Uterus (tissue), 4 donors: ENCODE data around the gene MED8. TPM values are rescaled to one million over a fixed set of nuclear protein-coding genes. Genes with fewer than 3 reads are reported as not detected.

Experiments used
- DNase-seq, 2 donors: peaks; one replicate each; pipeline ENCODE4 v3.0.0-alpha.2; 2019 to 2020
- H3K27ac ChIP-seq, 2 donors: fragments of 200-600 bp; sonication (generic); 1 replicate in 1 of 2; 2 replicates in 1 of 2; pipeline ENCODE4 v1.5.1; 2016 to 2018
- H3K27me3 ChIP-seq, 2 donors: fragments of 200-600 bp; sonication (generic); one replicate each; pipeline ENCODE4 v1.5.1; 2018 to 2019; ENCODE audit warnings: control low read depth in 1 of 2
- H3K36me3 ChIP-seq, 2 donors: fragments of 200-600 bp; sonication (generic); one replicate each; pipeline ENCODE4 v1.5.1; 2019; ENCODE audit warnings: control low read depth in 1 of 2
- H3K4me1 ChIP-seq, 2 donors: fragments of 200-600 bp; sonication (generic); one replicate each; pipeline ENCODE4 v1.5.1; 2018 to 2019; ENCODE audit warnings: control low read depth in 1 of 2
- H3K4me3 ChIP-seq, 2 donors: fragments of 200-600 bp; sonication (generic); 1 replicate in 1 of 2; 2 replicates in 1 of 2; pipeline ENCODE4 v1.5.1; 2018 to 2019; ENCODE audit warnings: mild to moderate bottlenecking in 1 of 2
- H3K9me3 ChIP-seq, 2 donors: fragments of 200-600 bp; sonication (generic); one replicate each; pipeline ENCODE4 v1.5.1; 2019; ENCODE audit warnings: control low read depth in 1 of 2
- POLR2A ChIP-seq, 2 donors: fragments of 450-650 bp; IDR thresholded peaks; one replicate each; pipeline ENCODE4 v1.6.1; 2016; ENCODE audit warnings: antibody characterized with exemption in 2 of 2, mild to moderate bottlenecking in 1 of 2, moderate library complexity in 1 of 2
- intact Hi-C: fragments of 100-400 bp; cut with DNase I; formaldehyde crosslinking; loops from one replicate; pipeline ENCODE4 v1.15.1; 2023; ENCODE audit warnings: low total_unique reads
- total RNA-seq, 4 donors: library from RNA; depleted of rRNA in 3 of 4; stranded (reverse); fragments of >200 nt in 3 of 4; gene quantifications; one replicate each; pipeline versions ENCODE4 v1.1.0 to v1.2.4, GENCODE V29; 2014 to 2023
- TF ChIP-seq, protein P1 (sequence below), 4 experiments: fragments of 200-600 bp in 2 of 4; fragments of 450-650 bp in 2 of 4; sonication (generic) in 2 of 4; IDR thresholded peaks; one replicate each; pipeline ENCODE4 v1.5.1; 2016 to 2019; ENCODE audit warnings: antibody characterized with exemption in 4 of 4, mild to moderate bottlenecking in 2 of 4, moderate library complexity in 1 of 4
- donor health status: DM: yes; HTN: yes; CAD: no.

The MED8 gene, protein sequence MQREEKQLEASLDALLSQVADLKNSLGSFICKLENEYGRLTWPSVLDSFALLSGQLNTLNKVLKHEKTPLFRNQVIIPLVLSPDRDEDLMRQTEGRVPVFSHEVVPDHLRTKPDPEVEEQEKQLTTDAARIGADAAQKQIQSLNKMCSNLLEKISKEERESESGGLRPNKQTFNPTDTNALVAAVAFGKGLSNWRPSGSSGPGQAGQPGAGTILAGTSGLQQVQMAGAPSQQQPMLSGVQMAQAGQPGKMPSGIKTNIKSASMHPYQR
- total RNA-seq: 10 to 100 TPM; 19.4 to 33.9 (median 28.5) TPM

DNA sequence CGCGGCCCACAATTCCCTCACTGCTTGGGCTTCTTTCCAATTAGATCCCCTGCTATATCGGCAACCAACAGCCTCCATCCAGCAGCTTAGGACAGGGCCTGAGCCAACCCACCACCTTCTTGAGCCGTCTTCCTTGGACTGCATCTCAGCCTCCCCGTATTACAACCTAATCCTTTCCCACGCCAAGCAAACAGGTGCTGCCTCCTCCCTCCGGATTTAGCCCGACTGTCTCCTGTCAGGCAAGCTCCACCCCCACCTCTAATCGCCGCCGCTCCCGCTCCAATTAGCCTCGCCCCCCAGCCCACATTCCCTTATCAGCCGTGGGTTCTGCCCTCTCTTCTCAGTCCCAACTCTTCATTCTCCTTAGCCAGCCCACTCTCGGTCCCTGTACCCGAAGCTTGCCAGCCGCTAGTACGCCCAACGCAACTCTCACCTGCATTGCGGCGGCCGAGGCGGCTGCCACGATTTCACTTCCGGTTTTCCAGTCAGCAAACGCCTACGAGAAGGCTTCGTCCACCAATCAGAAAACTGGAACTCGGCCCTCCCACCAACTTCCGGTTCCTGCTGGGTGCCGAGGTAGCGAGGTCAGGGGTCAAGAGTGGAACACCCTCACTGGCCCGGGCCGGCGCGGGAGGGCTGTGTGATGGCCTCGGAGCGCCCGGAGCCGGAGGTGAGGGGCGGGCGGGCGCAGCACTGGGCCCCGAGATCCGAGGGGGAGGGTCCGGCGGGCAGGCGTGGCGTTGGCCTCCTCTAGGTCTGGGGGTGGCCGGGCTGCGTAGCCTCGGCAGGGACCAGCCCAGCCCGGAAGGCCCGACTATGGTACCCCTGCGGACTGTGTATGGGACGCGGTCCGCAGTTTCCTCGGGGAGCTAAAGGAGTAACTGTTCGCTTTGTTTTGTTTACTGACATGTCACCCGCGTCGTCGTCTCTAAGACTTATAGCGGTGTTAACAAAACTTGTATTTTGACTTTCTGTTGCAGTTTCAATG lies at the start of gene MED8, which contains the start of gene SZT2:
MED8 (minus strand) TSS at position 475 of the 988 bp plus-strand sequence; CDS start at position 439, 36 bp downstream.
SZT2 (plus strand) TSS at position 574 of the 988 bp plus-strand sequence; CDS start at position 644, 70 bp downstream.
- no peaks in the 10 kb centered on the region for H3K36me3 ChIP-seq
- H3K9me3 ChIP-seq: no peaks in the 10 kb centered on the region
- intact Hi-C loops: no loop called here
- peak; percentile 96 for DNase-seq
- peaks cover 0 to 17% of the 10 kb centered on the region in 2 donors for H3K4me1 ChIP-seq
- TF ChIP-seq, protein P1, sequence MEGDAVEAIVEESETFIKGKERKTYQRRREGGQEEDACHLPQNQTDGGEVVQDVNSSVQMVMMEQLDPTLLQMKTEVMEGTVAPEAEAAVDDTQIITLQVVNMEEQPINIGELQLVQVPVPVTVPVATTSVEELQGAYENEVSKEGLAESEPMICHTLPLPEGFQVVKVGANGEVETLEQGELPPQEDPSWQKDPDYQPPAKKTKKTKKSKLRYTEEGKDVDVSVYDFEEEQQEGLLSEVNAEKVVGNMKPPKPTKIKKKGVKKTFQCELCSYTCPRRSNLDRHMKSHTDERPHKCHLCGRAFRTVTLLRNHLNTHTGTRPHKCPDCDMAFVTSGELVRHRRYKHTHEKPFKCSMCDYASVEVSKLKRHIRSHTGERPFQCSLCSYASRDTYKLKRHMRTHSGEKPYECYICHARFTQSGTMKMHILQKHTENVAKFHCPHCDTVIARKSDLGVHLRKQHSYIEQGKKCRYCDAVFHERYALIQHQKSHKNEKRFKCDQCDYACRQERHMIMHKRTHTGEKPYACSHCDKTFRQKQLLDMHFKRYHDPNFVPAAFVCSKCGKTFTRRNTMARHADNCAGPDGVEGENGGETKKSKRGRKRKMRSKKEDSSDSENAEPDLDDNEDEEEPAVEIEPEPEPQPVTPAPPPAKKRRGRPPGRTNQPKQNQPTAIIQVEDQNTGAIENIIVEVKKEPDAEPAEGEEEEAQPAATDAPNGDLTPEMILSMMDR (IDR thresholded peaks at IDR 0.05): no peak
- TF ChIP-seq POLR2A (IDR thresholded peaks at IDR 0.05): peak; percentile 40 to 72
- no peaks in the 10 kb centered on the region for H3K27me3 ChIP-seq
- H3K4me3 ChIP-seq: peak within 1 kb of the TSS; percentile 74 to 80
- H3K27ac ChIP-seq: peak within 1 kb of the TSS; percentile 74 to 86

DNA sequence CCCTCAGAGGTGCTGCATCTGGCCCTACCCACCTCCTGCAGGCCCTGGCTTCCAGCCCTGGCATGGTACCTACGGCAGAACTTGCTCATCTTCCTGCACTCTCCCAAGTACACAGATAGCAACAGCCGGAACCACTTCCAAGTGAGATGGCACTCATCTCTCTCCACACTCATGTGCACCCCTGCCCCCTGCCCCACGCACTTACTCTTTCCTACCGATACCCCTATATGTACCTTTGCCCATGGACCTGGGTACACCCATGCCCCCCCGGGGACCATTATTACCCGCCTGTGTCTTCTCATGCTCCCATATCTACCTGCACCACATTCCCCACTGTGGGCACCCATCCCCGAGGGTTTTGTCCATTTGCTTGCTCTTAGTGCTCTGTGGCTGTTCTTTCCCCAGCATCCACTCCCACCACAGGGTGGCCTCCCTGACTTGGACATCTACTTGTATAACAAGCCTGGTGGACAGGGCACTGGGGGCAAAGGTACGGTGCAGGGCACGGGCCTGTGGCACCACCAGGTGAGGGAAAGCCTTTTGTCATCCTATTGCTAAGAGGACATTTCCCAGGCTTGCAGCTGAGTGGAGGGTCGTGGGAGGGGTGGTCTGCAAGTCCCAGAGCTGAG lies 49.5 kb upstream of the MED8 start:
- intact Hi-C loops: no loop called here

DNA sequence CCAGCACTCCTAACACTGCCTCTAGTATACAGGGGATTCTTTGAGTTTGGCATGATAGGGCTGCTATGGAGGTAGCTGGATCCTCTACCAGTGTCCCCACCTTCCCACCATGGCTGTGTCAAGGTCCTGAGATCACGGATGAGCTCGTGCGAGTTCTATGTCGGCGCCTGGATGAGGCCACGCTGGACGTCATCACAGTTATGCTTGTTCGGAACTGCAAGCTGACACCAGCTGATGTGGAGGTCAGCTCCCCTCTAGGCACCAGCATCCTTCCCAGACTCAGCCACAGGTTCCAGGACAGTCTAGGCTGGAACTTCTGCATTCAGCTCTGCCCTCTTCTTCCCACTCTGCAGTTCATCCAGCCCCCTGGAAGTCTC lies 49.0 kb upstream of the MED8 start:
- Histone ChIP-seq H3K4me3 (no peak overlapping the region), H3K36me3 (no peaks in the 10 kb centered on the region), H3K9me3 (no peaks in the 10 kb centered on the region), H3K27me3 (no peaks in the 10 kb centered on the region), H3K4me1 (no peaks in the 10 kb centered on the region), H3K27ac (no peak overlapping the region)
- peak in 1 of 2 donors; percentile 10 for DNase-seq
- TF ChIP-seq, protein P1 (IDR thresholded peaks at IDR 0.05): no peak
- no peak for TF ChIP-seq POLR2A (IDR thresholded peaks at IDR 0.05)
- intact Hi-C loops: no loop called here

More for the DNA sequence above, 49.5 kb upstream of the MED8 start:
- peak; percentile 14 to 21 for DNase-seq
- Histone ChIP-seq H3K4me1 (no peaks in the 10 kb centered on the region), H3K9me3 (no peaks in the 10 kb centered on the region), H3K27me3 (no peaks in the 10 kb centered on the region), H3K4me3 (no peak overlapping the region), H3K36me3 (no peaks in the 10 kb centered on the region), H3K27ac (no peak overlapping the region)
- TF ChIP-seq, protein P1 (IDR thresholded peaks at IDR 0.05): no peak
- TF ChIP-seq POLR2A (IDR thresholded peaks at IDR 0.05): no peak

DNA sequence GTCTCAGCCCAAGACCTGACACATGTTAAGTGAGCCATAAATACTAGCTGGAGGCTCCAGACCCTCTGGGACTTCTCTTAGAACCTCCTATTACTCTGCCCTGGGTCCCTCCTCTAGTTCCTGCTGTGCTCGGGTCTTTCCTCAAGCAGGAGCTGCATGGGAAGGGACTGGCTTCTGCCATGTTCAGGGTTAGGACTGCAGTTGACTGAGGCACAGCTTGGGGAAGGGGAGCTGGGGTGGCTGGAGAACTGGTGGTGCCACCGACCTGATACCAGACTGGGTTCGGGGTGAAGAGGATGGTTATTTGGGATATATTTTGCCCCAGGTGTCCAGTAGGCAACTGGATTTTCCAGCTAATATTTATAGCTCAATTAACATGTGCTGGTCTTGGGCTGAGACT lies 48.4 kb upstream of the MED8 start:
- H3K36me3 ChIP-seq: no peaks in the 10 kb centered on the region
- DNase-seq: peak in 1 of 2 donors; percentile 8

More for the DNA sequence above, 48.4 kb upstream of the MED8 start:
- Histone ChIP-seq H3K27ac (no peak overlapping the region), H3K27me3 (no peaks in the 10 kb centered on the region), H3K9me3 (no peaks in the 10 kb centered on the region), H3K4me3 (no peak overlapping the region), H3K4me1 (no peaks in the 10 kb centered on the region)
- intact Hi-C loops: no loop called here
- TF ChIP-seq, protein P1 (IDR thresholded peaks at IDR 0.05): no peak
- TF ChIP-seq POLR2A (IDR thresholded peaks at IDR 0.05): no peak
